SU-DHL-6 (cell line): ENCODE measurements around the gene FRY.

Experiments used
- H2AFZ ChIP-seq: fragments of 200-600 bp; sonication (generic); 2 replicates; pipeline ENCODE4 v1.6.1; 2014; ENCODE audit warnings: low read depth, mild to moderate bottlenecking, moderate library complexity, mixed read lengths, antibody characterized with exemption, low read length; ENCODE audit not compliant: severe bottlenecking
- H3F3A ChIP-seq: fragments of 200-600 bp; shearing (Covaris generic); 2 replicates; pipeline ENCODE4 v1.6.0; 2016; ENCODE audit warnings: antibody characterized with exemption, mild to moderate bottlenecking; ENCODE audit not compliant: insufficient read depth
- H3K27ac ChIP-seq: fragments of 200-600 bp; sonication (generic); 2 replicates; pipeline ENCODE4 v1.5.1; 2016; ENCODE audit warnings: low read depth, mild to moderate bottlenecking, low read length, moderate library complexity, mixed read lengths
- H3K27me3 ChIP-seq: fragments of 200-600 bp; sonication (generic), shearing (Covaris generic); 2 replicates; pipeline ENCODE4 v1.6.0; 2014; ENCODE audit warnings: mild to moderate bottlenecking, low read length
- H3K36me3 ChIP-seq: fragments of 200-600 bp; sonication (generic); 2 replicates; pipeline ENCODE4 v1.6.1; 2014; ENCODE audit warnings: mild to moderate bottlenecking, low read length, mixed read lengths
- H3K4me2 ChIP-seq: fragments of 300-600, 200-600 bp; shearing (Covaris generic), sonication (generic); 2 replicates; pipeline ENCODE4 v1.6.0; 2014; ENCODE audit warnings: low read length, low read depth, mild to moderate bottlenecking; ENCODE audit not compliant: poor library complexity, severe bottlenecking
- H3K4me3 ChIP-seq: fragments of 200-600 bp; sonication (generic); 2 replicates; pipeline ENCODE4 v1.5.1; 2014; ENCODE audit warnings: antibody characterized with exemption, low read length, mild to moderate bottlenecking, mixed read lengths; ENCODE audit not compliant: insufficient read depth, poor library complexity, severe bottlenecking
- H3K79me2 ChIP-seq: fragments of 200-600 bp; sonication (generic); 2 replicates; pipeline ENCODE4 v1.6.1; 2014; ENCODE audit warnings: mild to moderate bottlenecking, low read length, moderate library complexity; ENCODE audit not compliant: insufficient read depth
- H3K9ac ChIP-seq: fragments of 200-600 bp; sonication (generic); 2 replicates; pipeline ENCODE4 v1.7.0; 2014; ENCODE audit warnings: mild to moderate bottlenecking, low read length
- H3K9me2 ChIP-seq: fragments of 200-600 bp; sonication (generic); replicated peaks from 2 replicates; pipeline ENCODE4 v1.6.1; 2014; ENCODE audit warnings: low read length; ENCODE audit not compliant: insufficient read depth
- H3K9me3 ChIP-seq: fragments of 200-600 bp; sonication (generic); 2 replicates; pipeline ENCODE4 v1.6.1; 2014; ENCODE audit warnings: low read length, mixed read lengths; ENCODE audit not compliant: insufficient read depth
- H4K20me1 ChIP-seq: fragments of 200-600 bp; sonication (generic); 2 replicates; pipeline ENCODE4 v1.6.1; 2014; ENCODE audit warnings: low read depth, mild to moderate bottlenecking, antibody characterized with exemption, low read length, moderate library complexity, mixed read lengths
- CTCF ChIP-seq: fragments of 200-600 bp; sonication (generic); IDR thresholded peaks from one replicate; pipeline ENCODE4 v1.5.1; 2017; ENCODE audit warnings: antibody characterized with exemption, mild to moderate bottlenecking, low read length, moderate library complexity; ENCODE audit not compliant: insufficient read depth, poor library complexity, severe bottlenecking
- EZH2phosphoT487 ChIP-seq: fragments of 200-600 bp; sonication (generic), shearing (Covaris generic); conservative IDR thresholded peaks from 2 replicates; pipeline ENCODE4 v1.6.1; 2018; ENCODE audit warnings: mild to moderate bottlenecking, antibody characterized with exemption, low read length, moderate library complexity, mixed read lengths

Gene FRY

GRCh38 chr13:32059511-32059984 is 28.0 kb downstream of the FRY start:
- H3K4me2 ChIP-seq = no peak overlapping the region
- no peak for TF ChIP-seq CTCF
- no peak for TF ChIP-seq EZH2phosphoT487
- H3K79me2 ChIP-seq = no peaks in the 10 kb centered on the region

GRCh38 chr13:32060401-32060878 is 28.9 kb downstream of the FRY start:
- Histone ChIP-seq H3K27me3 (no peaks in the 10 kb centered on the region), H3K79me2 (no peaks in the 10 kb centered on the region), H3K9ac (no peak overlapping the region), H3K36me3 (no peaks in the 10 kb centered on the region), H3F3A (no peaks in the 10 kb centered on the region), H2AFZ (no peak overlapping the region), H3K27ac (no peak overlapping the region), H3K4me3 (no peak overlapping the region), H3K9me3 (no peaks in the 10 kb centered on the region), H4K20me1 (no peaks in the 10 kb centered on the region), H3K4me2 (no peak overlapping the region), H3K9me2 (no peaks in the 10 kb centered on the region)
- TF ChIP-seq EZH2phosphoT487 = no peak
- no peak for TF ChIP-seq CTCF

More at GRCh38 chr13:32059511-32059984, 28.0 kb downstream of the FRY start:
- Histone ChIP-seq H4K20me1 (no peaks in the 10 kb centered on the region), H3K4me3 (no peak overlapping the region), H3K36me3 (no peaks in the 10 kb centered on the region), H3F3A (no peaks in the 10 kb centered on the region), H2AFZ (no peak overlapping the region), H3K9ac (no peak overlapping the region), H3K9me3 (no peaks in the 10 kb centered on the region), H3K27me3 (no peaks in the 10 kb centered on the region), H3K27ac (no peak overlapping the region), H3K9me2 (no peaks in the 10 kb centered on the region)

DNA sequence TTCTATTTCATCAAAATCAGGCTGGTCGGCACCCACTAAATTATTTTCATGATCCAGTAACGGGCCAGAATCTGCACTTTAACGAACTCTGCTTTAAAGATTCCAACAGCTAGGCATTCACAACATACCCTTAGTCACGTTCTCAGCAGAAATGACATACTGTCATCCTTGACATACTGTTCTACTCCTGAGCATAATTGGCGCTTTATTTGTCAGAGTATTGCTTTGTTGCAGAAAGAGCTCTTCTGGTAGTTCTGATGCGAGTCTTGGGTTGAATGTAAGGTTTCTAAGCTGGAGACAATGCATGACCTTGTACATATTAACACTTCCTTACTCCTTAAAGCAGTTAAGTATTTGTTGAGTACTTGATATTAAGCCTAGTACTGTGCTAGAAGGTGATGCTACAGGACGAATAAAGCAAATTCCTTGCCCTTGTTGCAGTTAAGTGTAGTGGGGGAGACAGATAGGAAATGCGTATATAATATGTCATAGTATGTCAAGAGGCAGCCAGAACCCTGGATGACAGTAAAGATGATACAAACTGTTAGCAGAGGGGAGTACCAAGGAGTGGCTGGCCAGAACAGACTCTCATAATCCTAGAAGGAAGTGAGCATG is 32.2 kb downstream of the FRY start:
- Histone ChIP-seq H3K27me3 (no peaks in the 10 kb centered on the region), H3K9me2 (no peaks in the 10 kb centered on the region), H3K4me2 (no peak overlapping the region), H4K20me1 (no peaks in the 10 kb centered on the region), H3K4me3 (no peak overlapping the region), H3F3A (no peaks in the 10 kb centered on the region), H3K9ac (no peak overlapping the region), H2AFZ (no peak overlapping the region), H3K36me3 (no peaks in the 10 kb centered on the region), H3K9me3 (no peaks in the 10 kb centered on the region), H3K79me2 (no peaks in the 10 kb centered on the region), H3K27ac (no peak overlapping the region)
- TF ChIP-seq CTCF = no peak
